ENCODE results near the gene PLN. TPM values are rescaled to one million over a fixed set of nuclear protein-coding genes. Genes with fewer than 3 reads are reported as not detected.
A peak's percentile ranks its signal among the peaks of the same experiment; 100 is the strongest.

PLN gene
- total RNA-seq, 4 donors from 2014 or later, result 1.5 to 11.2 (median 5.3) TPM

DNA sequence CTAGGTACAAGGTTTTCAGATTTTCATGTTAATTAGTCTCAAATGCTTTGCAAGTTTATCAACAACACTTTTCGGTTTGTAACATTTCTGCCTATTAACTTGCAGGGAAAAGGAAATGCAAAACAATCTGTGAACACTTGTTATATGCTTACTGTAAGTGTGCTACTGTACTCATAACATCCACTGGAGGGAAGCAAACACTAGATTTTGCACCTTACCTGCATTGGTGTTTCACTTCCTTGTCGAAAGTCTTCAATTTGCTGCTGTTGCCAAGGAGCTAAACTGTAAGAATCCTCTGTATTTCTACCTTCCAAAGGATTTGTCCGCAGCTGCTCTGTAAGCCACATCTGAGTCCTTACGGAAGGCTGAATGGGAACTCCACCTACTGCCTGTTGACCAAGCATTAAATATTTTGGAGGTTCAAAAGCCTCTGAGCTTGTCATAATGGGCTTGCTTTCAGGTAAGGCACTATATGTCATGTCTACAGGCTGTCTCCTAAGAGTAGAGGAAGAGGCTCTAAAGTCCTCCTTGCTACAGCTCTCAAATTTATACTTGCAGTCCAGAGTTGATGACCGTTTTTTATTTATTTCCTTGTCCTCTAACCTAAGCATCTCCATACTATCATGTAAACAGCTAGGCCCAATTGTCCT is 17.3 kb downstream of the PLN start:
- 65% methylated on average over 5 of the region's 5 CpGs for WGBS
- H3K36me3 ChIP-seq, result no peaks in the 10 kb centered on the region

DNA sequence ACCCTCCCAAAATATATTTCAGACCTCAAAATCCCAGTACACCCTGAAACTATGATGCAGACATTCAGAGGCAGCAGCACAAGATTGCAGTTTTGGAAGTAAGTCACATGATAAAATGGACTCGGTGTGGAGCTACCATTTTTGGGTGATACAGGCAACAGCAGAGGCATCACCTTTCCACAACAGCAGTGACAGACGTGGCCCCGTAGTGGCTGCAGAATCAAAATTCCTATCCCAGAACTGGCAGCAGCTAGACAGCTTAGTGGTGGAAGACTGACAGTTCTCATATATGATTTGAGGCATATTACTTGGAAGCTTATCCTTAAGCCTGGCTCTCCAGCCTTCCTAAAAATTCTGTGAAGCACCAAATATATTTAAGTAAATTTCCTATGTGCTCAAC is 19.9 kb downstream of the PLN start:
- WGBS, result 76% methylated on average over 3 of the region's 3 CpGs
- no peak for DNase-seq (ENCODE audit: low spot score in 2 of 2)
- no peak for TF ChIP-seq POLR2AphosphoS5 (IDR thresholded peaks at IDR 0.05)
- TF ChIP-seq, protein P1, sequence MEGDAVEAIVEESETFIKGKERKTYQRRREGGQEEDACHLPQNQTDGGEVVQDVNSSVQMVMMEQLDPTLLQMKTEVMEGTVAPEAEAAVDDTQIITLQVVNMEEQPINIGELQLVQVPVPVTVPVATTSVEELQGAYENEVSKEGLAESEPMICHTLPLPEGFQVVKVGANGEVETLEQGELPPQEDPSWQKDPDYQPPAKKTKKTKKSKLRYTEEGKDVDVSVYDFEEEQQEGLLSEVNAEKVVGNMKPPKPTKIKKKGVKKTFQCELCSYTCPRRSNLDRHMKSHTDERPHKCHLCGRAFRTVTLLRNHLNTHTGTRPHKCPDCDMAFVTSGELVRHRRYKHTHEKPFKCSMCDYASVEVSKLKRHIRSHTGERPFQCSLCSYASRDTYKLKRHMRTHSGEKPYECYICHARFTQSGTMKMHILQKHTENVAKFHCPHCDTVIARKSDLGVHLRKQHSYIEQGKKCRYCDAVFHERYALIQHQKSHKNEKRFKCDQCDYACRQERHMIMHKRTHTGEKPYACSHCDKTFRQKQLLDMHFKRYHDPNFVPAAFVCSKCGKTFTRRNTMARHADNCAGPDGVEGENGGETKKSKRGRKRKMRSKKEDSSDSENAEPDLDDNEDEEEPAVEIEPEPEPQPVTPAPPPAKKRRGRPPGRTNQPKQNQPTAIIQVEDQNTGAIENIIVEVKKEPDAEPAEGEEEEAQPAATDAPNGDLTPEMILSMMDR (IDR thresholded peaks at IDR 0.05), result no peak
- TF ChIP-seq EP300 (IDR thresholded peaks at IDR 0.05), result no peak
- TF ChIP-seq POLR2A (IDR thresholded peaks at IDR 0.05), result no peak

More for the DNA sequence above, 17.3 kb downstream of the PLN start:
- TF ChIP-seq, protein P1 (IDR thresholded peaks at IDR 0.05), result peak in 1 of 2 donors; percentile 23
- TF ChIP-seq POLR2AphosphoS5 (IDR thresholded peaks at IDR 0.05), result no peak
- TF ChIP-seq POLR2A (IDR thresholded peaks at IDR 0.05), result no peak
- TF ChIP-seq EP300 (IDR thresholded peaks at IDR 0.05), result no peak
- H3K9me3 ChIP-seq, result no peaks in the 10 kb centered on the region
- H3K27ac ChIP-seq, result no peak overlapping the region
- peaks cover 6% of the 10 kb centered on the region for H3K4me1 ChIP-seq
- no peaks in the 10 kb centered on the region for H3K27me3 ChIP-seq
- DNase-seq (ENCODE audit: low spot score in 2 of 2), result no peak
- no peak overlapping the region for H3K4me3 ChIP-seq

DNA sequence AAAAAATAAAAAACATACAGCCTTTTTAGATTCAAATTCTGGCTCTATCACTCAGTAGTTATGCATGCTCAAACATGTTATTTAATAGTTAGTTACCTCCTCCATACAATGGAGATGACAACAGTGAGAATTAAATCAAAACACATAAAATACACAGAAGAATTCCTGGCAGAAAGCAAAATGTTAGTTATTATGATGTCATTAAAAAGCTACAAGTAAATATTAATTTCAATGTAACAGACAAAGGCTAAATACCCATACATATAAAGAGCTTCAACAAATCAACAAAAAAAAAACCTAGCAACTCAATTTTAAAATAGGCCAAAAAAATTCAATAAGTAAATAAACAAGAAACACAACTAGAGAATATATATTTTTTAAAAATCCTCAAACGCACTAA is 21.4 kb downstream of the PLN start:
- peaks cover 6% of the 10 kb centered on the region for H3K9me3 ChIP-seq
- H3K36me3 ChIP-seq, result no peaks in the 10 kb centered on the region
- DNase-seq (ENCODE audit: low spot score in 2 of 2), result no peak
- H3K4me1 ChIP-seq, result peaks cover 6% of the 10 kb centered on the region
- TF ChIP-seq POLR2A (IDR thresholded peaks at IDR 0.05), result no peak
- H3K4me3 ChIP-seq, result no peak overlapping the region
- H3K27ac ChIP-seq, result no peak overlapping the region
- no peaks in the 10 kb centered on the region for H3K27me3 ChIP-seq
- 92% methylated on average over 1 of the region's 1 CpG for WGBS

More for the DNA sequence above, 19.9 kb downstream of the PLN start:
- Histone ChIP-seq H3K9me3 (no peaks in the 10 kb centered on the region), H3K27me3 (no peaks in the 10 kb centered on the region), H3K27ac (no peak overlapping the region), H3K4me1 (peaks cover 6% of the 10 kb centered on the region), H3K36me3 (no peaks in the 10 kb centered on the region), H3K4me3 (no peak overlapping the region)

DNA sequence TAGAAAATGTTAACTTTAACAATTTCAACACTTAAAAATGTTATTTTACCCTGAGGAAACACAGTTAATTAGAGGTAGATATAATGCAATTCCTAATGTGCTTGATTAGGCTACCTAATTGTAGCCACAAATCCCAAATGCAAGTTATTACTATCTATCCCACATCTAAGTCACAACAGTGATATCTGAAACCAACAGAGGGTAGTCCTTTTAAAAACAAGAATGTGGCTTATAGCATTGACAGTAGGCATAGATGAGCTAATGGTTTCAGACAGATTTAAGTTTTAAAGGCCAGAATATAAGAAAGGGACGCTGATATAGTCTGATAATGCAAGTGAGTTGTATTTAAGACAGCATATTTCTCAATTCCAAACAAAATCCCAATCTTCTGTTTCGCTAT is 23.0 kb downstream of the PLN start:
- Histone ChIP-seq H3K27ac (no peak overlapping the region), H3K27me3 (no peaks in the 10 kb centered on the region), H3K4me1 (peaks cover 6% of the 10 kb centered on the region), H3K36me3 (no peaks in the 10 kb centered on the region), H3K9me3 (peaks cover 12% of the 10 kb centered on the region), H3K4me3 (no peak overlapping the region)
- WGBS, result 95% methylated on average over 2 of the region's 2 CpGs
- no peak for TF ChIP-seq EP300 (IDR thresholded peaks at IDR 0.05)
- TF ChIP-seq POLR2A (IDR thresholded peaks at IDR 0.05), result no peak
- TF ChIP-seq, protein P1 (IDR thresholded peaks at IDR 0.05), result no peak
- TF ChIP-seq POLR2AphosphoS5 (IDR thresholded peaks at IDR 0.05), result no peak
- DNase-seq (ENCODE audit: low spot score in 2 of 2), result no peak

DNA sequence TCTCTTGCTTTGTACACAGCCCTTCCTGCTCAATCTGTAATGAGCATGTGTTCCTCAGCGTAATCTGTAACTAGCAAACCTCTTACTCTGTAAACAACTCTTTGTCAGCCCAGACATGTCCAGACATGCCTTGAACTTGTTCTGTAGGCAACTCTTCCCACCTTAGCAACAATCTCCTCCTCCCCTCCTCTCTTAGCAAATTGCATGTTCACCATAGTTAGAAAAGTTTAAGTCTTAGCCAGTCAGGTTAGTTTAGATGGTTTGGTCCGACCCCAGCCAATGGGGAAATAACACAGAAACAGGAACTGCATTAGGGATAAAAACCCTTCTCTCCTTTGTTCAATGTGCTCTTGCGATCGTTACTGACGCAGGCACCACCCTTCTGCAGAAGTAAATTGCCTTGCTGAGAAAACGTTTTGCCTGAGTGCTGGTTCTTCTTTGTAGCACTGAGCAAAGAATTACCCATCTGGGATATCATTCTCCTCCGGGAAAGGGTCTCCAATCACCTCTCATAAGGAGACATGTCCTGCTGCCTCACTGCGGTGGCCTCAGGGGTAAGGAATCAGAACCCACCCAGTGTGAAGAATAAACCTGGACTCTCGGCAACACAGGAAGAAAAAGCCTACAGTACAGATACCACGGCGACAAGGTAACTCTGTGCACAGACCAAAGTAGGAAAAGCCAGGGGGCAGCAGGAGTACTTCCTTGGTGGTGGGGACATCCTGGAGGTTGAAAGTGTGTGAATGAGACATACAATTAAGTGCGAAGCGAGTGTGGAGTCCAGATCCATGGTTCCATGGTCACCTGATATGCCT is 26.2 kb downstream of the PLN start:
- no peak for TF ChIP-seq EP300 (IDR thresholded peaks at IDR 0.05)
- WGBS, result 97% methylated on average over 13 of the region's 13 CpGs
- DNase-seq (ENCODE audit: low spot score in 2 of 2), result no peak
- Histone ChIP-seq H3K27ac (no peak overlapping the region), H3K36me3 (no peaks in the 10 kb centered on the region), H3K27me3 (no peaks in the 10 kb centered on the region), H3K9me3 (peaks cover 19% of the 10 kb centered on the region), H3K4me1 (no peaks in the 10 kb centered on the region), H3K4me3 (no peak overlapping the region)

DNA sequence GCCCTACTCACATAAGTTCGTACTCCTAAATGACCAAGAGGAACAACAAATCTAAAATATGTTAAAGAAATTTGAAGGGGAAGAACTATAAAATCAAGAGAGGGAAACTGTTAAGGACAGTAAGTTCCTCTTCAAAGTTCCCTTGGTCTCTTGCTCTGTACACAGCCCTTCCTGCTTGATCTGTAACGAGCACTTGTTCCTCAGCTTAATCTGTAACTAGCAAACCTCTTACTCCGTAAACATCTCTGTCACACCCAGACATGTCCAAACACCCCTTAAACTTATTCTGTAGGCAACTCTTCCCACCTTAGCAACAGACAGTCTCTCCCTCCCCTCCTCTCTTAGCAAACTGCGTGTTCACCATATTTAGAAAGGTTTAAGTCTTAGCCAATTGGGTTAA is 29.9 kb downstream of the PLN start:
- H3K9me3 ChIP-seq, result peaks cover 19% of the 10 kb centered on the region
- no peak for TF ChIP-seq EP300 (IDR thresholded peaks at IDR 0.05)
- TF ChIP-seq POLR2AphosphoS5 (IDR thresholded peaks at IDR 0.05), result no peak
- no peak for TF ChIP-seq POLR2A (IDR thresholded peaks at IDR 0.05)
- TF ChIP-seq, protein P1 (IDR thresholded peaks at IDR 0.05), result no peak
- 72% methylated on average over 4 of the region's 4 CpGs for WGBS
- no peak overlapping the region for H3K4me3 ChIP-seq
- no peak overlapping the region for H3K27ac ChIP-seq
- no peaks in the 10 kb centered on the region for H3K27me3 ChIP-seq
- H3K4me1 ChIP-seq, result no peaks in the 10 kb centered on the region
- no peak for DNase-seq (ENCODE audit: low spot score in 2 of 2)
- no peaks in the 10 kb centered on the region for H3K36me3 ChIP-seq

All from suprapubic skin (tissue), 4 donors.